VCaP (cell line): Measurements from ENCODE around the gene POLR3A.

Experiments
- H3K27ac ChIP-seq: fragments of 450-650 bp; 2 replicates; pipeline ENCODE4 v1.5.1; 2017
- CTCF ChIP-seq: fragments of 450-650 bp; conservative IDR thresholded peaks from 2 replicates; pipeline ENCODE4 v1.5.1; 2017; ENCODE audit warnings: mild to moderate bottlenecking, moderate library complexity

POLR3A gene

GRCh38 chr10:77981281-77981680 lies 48.0 kb downstream of the POLR3A start:
- no peak overlapping the region for H3K27ac ChIP-seq
- TF ChIP-seq CTCF, result no peak

GRCh38 chr10:77979221-77979620 lies 50.1 kb downstream of the POLR3A start:
- no peak for TF ChIP-seq CTCF
- H3K27ac ChIP-seq, result no peak overlapping the region

GRCh38 chr10:77978360-77978759 lies 51.0 kb downstream of the POLR3A start:
- no peak overlapping the region for H3K27ac ChIP-seq
- TF ChIP-seq CTCF, result no peak

- TF ChIP-seq CTCF, result no peak
- no peak overlapping the region for H3K27ac ChIP-seq
These were observed 51.4 kb downstream of the POLR3A start for GRCh38 chr10:77977934-77978333.

- H3K27ac ChIP-seq, result no peak overlapping the region
- no peak for TF ChIP-seq CTCF
These were observed 52.3 kb downstream of the POLR3A start for GRCh38 chr10:77977016-77977415.

- TF ChIP-seq CTCF, result no peak
- 0 out of 2 replicates have a peak overlapping the region, but pooled peaks have one; percentile 2 for H3K27ac ChIP-seq
These were observed 54.1 kb downstream of the POLR3A start for GRCh38 chr10:77975086-77975666.

- H3K27ac ChIP-seq, result 0 out of 2 replicates have a peak overlapping the region, but pooled peaks have one; percentile 2
- TF ChIP-seq CTCF, result peak; percentile 33
These were observed 54.8 kb downstream of the POLR3A start for GRCh38 chr10:77974396-77975074.
